ENCODE data around the gene CTBS.

CTBS gene

DNA sequence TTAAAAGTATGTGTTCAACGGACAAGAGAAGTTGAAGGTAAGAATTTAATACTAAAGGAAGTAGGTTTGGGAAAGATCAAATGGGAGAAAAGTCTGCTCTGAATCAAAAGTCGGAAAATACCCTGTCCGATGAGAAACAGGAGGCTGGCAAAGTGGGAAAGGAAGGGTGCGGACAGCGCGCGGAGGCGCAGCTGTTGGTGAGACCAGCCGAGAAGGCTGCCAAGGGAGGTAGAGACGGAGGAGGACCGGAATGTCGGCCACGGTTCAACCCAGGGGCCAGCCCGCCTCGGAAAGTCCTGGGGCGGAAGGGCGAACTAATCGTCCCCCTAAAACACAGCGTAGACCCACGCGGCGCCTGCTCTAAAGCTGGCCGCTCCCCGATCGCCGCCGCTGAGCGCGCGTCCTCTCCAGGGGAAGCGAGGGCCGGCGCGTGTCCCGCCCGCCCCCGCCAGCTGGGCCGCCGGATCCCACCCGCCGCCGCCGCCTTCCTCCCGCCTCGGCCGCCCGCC, 68.7 kb downstream of the CTBS start:
- DNase-seq: peak; percentile 60

DNA sequence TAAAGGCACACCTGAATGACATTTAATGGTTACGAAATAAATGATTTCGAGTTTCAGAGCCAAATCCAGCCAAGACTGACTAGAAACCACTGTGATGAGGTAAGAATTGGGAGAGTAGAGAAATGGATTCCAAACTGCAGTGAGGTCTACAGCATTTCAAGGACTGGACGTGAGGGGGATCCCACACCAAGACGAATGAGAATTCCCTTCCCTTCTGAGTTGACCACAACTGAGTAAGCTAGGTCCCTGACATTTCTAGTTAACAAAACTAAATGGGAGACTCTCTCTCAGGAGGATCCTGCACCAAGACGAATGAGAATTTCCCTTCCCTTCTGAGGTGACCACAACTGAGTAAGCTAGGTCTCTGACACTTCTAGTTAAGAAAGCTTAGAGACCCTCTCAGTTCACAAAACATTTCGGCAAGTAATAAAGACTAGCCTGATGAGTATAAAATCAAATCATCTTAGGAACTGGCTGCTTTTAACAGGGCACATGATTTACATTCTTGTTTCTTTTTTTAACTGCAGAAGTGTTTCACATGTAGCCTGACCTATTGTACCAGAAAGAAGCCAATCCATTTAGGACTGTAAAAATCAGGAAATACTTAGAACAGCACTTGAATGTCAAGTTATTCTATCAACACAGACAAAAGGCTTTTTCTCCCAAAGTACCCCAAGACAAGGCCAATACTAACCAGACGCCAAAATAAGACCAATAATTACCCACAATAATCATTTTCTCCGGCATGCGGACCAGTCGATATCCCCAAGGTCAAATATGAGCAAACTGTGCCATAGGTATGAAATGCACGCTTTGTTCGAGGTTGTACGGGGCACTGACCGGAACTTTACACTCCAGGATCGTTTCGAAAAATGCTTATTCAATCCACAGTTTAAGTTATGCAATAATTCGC, 69.4 kb downstream of the CTBS start:
- no peak for DNase-seq

DNA sequence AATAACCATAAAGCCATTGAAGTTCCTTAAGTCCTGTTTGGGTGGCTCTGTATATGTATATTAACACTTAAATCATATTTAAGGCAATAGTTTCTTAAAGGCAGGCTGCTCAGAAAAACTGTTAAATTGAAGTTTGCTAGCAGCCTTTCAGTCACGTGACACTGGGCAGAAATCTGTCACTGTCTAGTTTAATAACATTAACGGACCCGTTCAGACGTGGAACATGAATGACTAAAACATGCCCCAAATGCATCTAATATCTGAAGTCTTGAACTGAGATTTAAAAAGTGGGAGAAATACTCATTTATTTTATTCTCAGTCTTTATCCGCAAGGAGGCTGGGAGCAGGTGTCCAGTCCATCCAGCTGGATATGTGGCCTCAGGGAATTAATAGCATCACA, 71.3 kb downstream of the CTBS start:
- no peak for DNase-seq

All from NCI-H1105 (cell line).